Mucosa of descending colon (tissue), 3 donors: ENCODE results near the gene FGF11. TPM values are rescaled to one million over a fixed set of nuclear protein-coding genes. Genes with fewer than 3 reads are reported as not detected.

Source experiments
- ATAC-seq: fragments of 200-7000 bp; cut with Tn5 transposase; one replicate; pipeline ENCODE4 v1.9.1; 2020; ENCODE audit warnings: mild to moderate bottlenecking, moderate library complexity
- DNase-seq, 3 donors: peaks; one replicate each; pipeline ENCODE4 v3.0.0-alpha.2; 2020
- H3K36me3 ChIP-seq: fragments of 200-600 bp; one replicate; pipeline ENCODE4 v1.8.0; 2021; ENCODE audit warnings: low read depth, mild to moderate bottlenecking
- H3K4me1 ChIP-seq: fragments of 200-600 bp; one replicate; pipeline ENCODE4 v1.8.0; 2021; ENCODE audit warnings: low read depth, mild to moderate bottlenecking
- H3K4me3 ChIP-seq: fragments of 200-600 bp; one replicate; pipeline ENCODE4 v1.8.0; 2021; ENCODE audit warnings: mild to moderate bottlenecking
- H3K9me3 ChIP-seq: fragments of 200-600 bp; one replicate; pipeline ENCODE4 v1.8.0; 2021; ENCODE audit warnings: mild to moderate bottlenecking
- intact Hi-C, 2 donors: fragments of 100-400 bp; cut with DNase I in 1 of 2; cut with micrococcal nuclease in 1 of 2; formaldehyde crosslinking; loops; one replicate each; pipeline versions ENCODE4 v1.11.0 to v1.11.1; 2022; cut with DNase I, micrococcal nuclease
- total RNA-seq, 3 donors: library from RNA; stranded (reverse); fragmentation: NEBNext Ultra II Directional in 2 of 3; extraction: Animal tissue kit (Norgen Biotek cat#: 25700) in 2 of 3; gene quantifications; one replicate each; pipeline versions ENCODE4 v1.2.1 to v1.2.4, GENCODE V29; 2021 to 2023
- TF ChIP-seq, protein P1 (sequence below): fragments of 200-600 bp; IDR thresholded peaks from one replicate; pipeline ENCODE4 v1.8.0; 2022; ENCODE audit warnings: antibody characterized with exemption, mild to moderate bottlenecking
- donor health status: DM: no; HTN: no; CAD: no; lungs with moderate emphysema.
- donor health status: DM: no; HTN: no; CAD: no.
- donor health status: DM: no; HTN: yes; CAD: no.

The FGF11 gene
- total RNA-seq, 3 donors from 2014 or later: 1.4 to 3.0 (median 2.2) TPM

DNA sequence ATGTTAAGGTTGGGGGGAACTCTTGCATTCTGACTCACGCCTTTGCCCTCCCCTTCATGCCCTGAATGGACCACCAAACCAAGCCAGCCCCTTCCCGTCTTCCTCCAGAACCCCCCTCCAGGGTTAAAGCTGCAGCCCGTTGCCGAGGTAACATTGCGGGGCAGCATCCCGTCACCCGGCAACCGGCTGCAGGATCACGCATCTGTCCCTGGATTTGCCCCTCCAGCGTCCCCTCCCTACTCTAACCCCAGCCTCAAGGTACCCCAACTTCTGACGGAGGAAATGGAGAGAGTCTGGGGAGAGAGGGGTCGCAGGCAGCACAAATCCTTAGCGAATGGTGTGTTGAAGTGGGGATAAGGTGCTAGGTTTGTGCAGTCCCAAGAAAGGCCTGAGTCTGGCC lies 32.2 kb upstream of the FGF11 start:
- H3K4me1 ChIP-seq: peaks cover 20% of the 10 kb centered on the region
- TF ChIP-seq, protein P1, sequence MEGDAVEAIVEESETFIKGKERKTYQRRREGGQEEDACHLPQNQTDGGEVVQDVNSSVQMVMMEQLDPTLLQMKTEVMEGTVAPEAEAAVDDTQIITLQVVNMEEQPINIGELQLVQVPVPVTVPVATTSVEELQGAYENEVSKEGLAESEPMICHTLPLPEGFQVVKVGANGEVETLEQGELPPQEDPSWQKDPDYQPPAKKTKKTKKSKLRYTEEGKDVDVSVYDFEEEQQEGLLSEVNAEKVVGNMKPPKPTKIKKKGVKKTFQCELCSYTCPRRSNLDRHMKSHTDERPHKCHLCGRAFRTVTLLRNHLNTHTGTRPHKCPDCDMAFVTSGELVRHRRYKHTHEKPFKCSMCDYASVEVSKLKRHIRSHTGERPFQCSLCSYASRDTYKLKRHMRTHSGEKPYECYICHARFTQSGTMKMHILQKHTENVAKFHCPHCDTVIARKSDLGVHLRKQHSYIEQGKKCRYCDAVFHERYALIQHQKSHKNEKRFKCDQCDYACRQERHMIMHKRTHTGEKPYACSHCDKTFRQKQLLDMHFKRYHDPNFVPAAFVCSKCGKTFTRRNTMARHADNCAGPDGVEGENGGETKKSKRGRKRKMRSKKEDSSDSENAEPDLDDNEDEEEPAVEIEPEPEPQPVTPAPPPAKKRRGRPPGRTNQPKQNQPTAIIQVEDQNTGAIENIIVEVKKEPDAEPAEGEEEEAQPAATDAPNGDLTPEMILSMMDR: no peak
- H3K36me3 ChIP-seq: no peaks in the 10 kb centered on the region
- H3K9me3 ChIP-seq: no peaks in the 10 kb centered on the region
- intact Hi-C loops: no loop called here
- no peak overlapping the region for H3K4me3 ChIP-seq
- DNase-seq (no peak), ATAC-seq (no peak)

DNA sequence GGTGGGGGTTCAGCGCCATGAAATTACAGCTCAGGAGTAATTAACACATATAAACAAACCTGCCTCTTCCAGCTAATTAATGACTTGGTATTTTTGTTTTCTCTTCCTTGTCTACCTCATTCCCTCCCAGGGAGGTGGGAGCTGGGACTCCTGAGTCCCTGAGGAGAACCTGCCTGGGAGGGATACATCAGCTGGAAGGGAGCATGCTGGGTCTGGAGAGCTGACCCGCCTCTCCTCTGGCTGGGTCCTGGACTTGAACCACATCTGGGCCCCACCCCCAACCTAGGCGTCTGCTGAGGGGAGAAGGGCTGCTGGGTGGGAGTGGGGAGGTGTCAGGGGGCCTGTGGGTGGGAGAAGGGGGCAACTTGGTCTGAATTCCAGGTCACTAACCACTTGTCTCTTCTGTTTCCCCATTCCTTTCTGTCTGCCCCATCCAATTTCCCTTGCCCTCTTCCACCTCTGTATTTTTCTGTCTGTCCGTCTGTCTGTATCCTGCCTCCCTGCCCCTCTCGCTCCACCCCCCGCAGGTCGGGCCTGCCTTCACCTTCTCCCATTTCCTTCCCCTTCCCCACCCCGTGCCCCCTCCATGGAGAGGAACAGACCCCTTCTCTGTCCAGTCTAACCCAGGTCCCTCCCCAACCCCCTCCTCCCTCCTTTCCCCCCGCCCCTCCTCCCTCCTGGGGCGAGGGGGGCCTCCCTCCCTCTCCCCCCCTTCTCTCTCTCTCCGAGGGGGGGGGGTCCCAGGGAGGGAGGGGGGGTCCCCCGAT lies 31.6 kb upstream of the FGF11 start, which contains the start of gene NLGN2:
Gene NLGN2, plus strand, starts transcription at position 361 of the 767 bp plus-strand sequence. CDS start 411 bp downstream, outside the sequence.
- intact Hi-C loops: no loop called here
- no peak within 1 kb of the TSS for H3K4me3 ChIP-seq
- TF ChIP-seq, protein P1: no peak

GRCh38 chr17:7408252-7408727 lies 31.0 kb upstream of the FGF11 start:
- peak in 1 of 3 donors; percentile 41 for DNase-seq

More for the DNA sequence above, 31.6 kb upstream of the FGF11 start, which contains the start of gene NLGN2:
- DNase-seq (peak in 1 of 3 donors; percentile 31), ATAC-seq (no peak)
- H3K36me3 ChIP-seq: no peaks in the 10 kb centered on the region
- peaks cover 14% of the 10 kb centered on the region for H3K4me1 ChIP-seq
- H3K9me3 ChIP-seq: no peaks in the 10 kb centered on the region

DNA sequence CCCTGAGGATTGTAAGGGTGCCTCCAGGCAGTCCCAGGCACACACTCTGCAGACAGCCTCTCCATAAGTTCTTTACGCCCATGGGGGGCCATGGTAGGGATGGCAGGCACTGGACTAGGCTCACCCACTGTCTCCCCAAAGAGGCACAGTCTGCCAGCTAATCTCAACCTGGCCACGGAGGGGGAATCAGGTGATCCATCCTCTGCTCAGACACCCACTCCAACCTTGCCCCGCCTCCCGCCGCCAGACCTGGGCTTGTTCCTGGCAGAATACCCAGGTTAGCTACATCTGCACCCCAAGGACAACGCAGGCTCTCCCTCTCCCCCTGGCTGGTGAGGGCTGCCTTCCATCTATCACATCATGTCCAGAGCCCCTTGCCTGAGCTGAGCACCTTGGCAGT lies 30.4 kb upstream of the FGF11 start:
- TF ChIP-seq, protein P1: no peak
- Histone ChIP-seq H3K4me1 (peaks cover 8% of the 10 kb centered on the region), H3K4me3 (no peak overlapping the region), H3K36me3 (no peaks in the 10 kb centered on the region), H3K9me3 (no peaks in the 10 kb centered on the region)
- ATAC-seq: no peak
- no peak for DNase-seq
- intact Hi-C loops: no loop called here

More at GRCh38 chr17:7408252-7408727, 31.0 kb upstream of the FGF11 start:
- peaks cover 8% of the 10 kb centered on the region for H3K4me1 ChIP-seq
- intact Hi-C loops: no loop called here
- H3K9me3 ChIP-seq: no peaks in the 10 kb centered on the region
- no peak for ATAC-seq
- TF ChIP-seq, protein P1: no peak
- no peaks in the 10 kb centered on the region for H3K36me3 ChIP-seq
- H3K4me3 ChIP-seq: no peak overlapping the region

DNA sequence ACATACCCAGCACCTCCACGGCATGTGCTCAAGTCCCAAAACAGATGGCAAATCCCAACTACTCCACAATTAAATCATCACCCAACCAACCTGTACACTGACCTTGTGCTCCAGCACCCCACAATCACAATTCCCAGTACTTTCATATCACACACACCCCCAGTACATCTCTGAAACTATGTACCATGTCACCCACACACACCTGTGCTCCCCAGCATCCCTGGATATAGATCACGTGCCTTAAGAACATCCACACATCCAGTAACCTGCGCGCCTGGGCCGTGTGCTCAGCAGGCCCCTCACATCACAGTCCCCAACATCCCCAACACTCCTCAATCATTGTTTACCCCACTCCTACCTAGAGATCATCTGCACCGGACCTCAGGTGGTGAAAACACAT lies 29.6 kb upstream of the FGF11 start:
- TF ChIP-seq, protein P1: no peak
- Histone ChIP-seq H3K4me3 (no peak overlapping the region), H3K9me3 (no peaks in the 10 kb centered on the region), H3K36me3 (no peaks in the 10 kb centered on the region), H3K4me1 (peaks cover 8% of the 10 kb centered on the region)
- DNase-seq (no peak), ATAC-seq (no peak)
- intact Hi-C loops: no loop called here
